GM18909 (cell line): Measurements from ENCODE around the gene SIRT2.
"Not testable (repeated sequence)": the region's sequence is repeated elsewhere in the genome, so short reads cannot be mapped to it uniquely, and the experiment has no call there.

Experiments used
- ATAC-seq: cut with Tn5 transposase; IDR thresholded peaks from one replicate; pipeline ENCODE4 v1.9.1; 2021; ENCODE audit warnings: mild to moderate bottlenecking; ENCODE audit not compliant: unreplicated experiment, poor library complexity

SIRT2 gene

GRCh38 chr19:38836159-38836982 lies 63.0 kb downstream of the SIRT2 start:
- ATAC-seq: no peak

GRCh38 chr19:38834590-38834989 lies 64.8 kb downstream of the SIRT2 start:
- ATAC-seq: no peak

GRCh38 chr19:38834104-38834490 lies 65.3 kb downstream of the SIRT2 start:
- no peak for ATAC-seq

GRCh38 chr19:38833092-38833425 lies 66.4 kb downstream of the SIRT2 start:
- ATAC-seq: no peak

GRCh38 chr19:38831142-38831605 lies 68.2 kb downstream of the SIRT2 start:
- ATAC-seq: peak; percentile 49

- ATAC-seq: no peak
Observed at GRCh38 chr19:38830039-38830733, 69.2 kb downstream of the SIRT2 start.

GRCh38 chr19:38829203-38829602 lies 70.2 kb downstream of the SIRT2 start:
- ATAC-seq: not testable (repeated sequence)
